Measurements from ENCODE around the gene ST8SIA1.

The ST8SIA1 gene

GRCh38 chr12:22287776-22288621 lies 46.5 kb downstream of the ST8SIA1 start:
- DNase-seq (ENCODE audit: low read depth) = no peak
- no peak for TF ChIP-seq CTCF (IDR thresholded peaks at IDR 0.05; ENCODE audit: control insufficient read depth, insufficient read depth, low read depth, low read length, missing control alignments)
- H3K4me3 ChIP-seq (ENCODE audit: control insufficient read depth, low read depth, low read length) = no peak overlapping the region

GRCh38 chr12:22287101-22287500 lies 47.4 kb downstream of the ST8SIA1 start:
- no peak for TF ChIP-seq CTCF (IDR thresholded peaks at IDR 0.05; ENCODE audit: control insufficient read depth, insufficient read depth, low read depth, low read length, missing control alignments)
- H3K4me3 ChIP-seq (ENCODE audit: control insufficient read depth, low read depth, low read length) = no peak overlapping the region
- DNase-seq (ENCODE audit: low read depth) = no peak

- no peak overlapping the region for H3K4me3 ChIP-seq (ENCODE audit: control insufficient read depth, low read depth, low read length)
- DNase-seq (ENCODE audit: low read depth) = peak; percentile 88
- TF ChIP-seq CTCF (IDR thresholded peaks at IDR 0.05; ENCODE audit: control insufficient read depth, insufficient read depth, low read depth, low read length, missing control alignments) = no peak
These were observed 47.9 kb downstream of the ST8SIA1 start for GRCh38 chr12:22286569-22286968.

- TF ChIP-seq CTCF (IDR thresholded peaks at IDR 0.05; ENCODE audit: control insufficient read depth, insufficient read depth, low read depth, low read length, missing control alignments) = no peak
- H3K4me3 ChIP-seq (ENCODE audit: control insufficient read depth, low read depth, low read length) = no peak overlapping the region
- DNase-seq (ENCODE audit: low read depth) = no peak
These were observed 48.7 kb downstream of the ST8SIA1 start for GRCh38 chr12:22285846-22286245.

GRCh38 chr12:22284871-22285270 lies 49.6 kb downstream of the ST8SIA1 start:
- no peak overlapping the region for H3K4me3 ChIP-seq (ENCODE audit: control insufficient read depth, low read depth, low read length)
- no peak for TF ChIP-seq CTCF (IDR thresholded peaks at IDR 0.05; ENCODE audit: control insufficient read depth, insufficient read depth, low read depth, low read length, missing control alignments)
- DNase-seq (ENCODE audit: low read depth) = no peak

GRCh38 chr12:22283508-22283907 lies 51.0 kb downstream of the ST8SIA1 start:
- H3K4me3 ChIP-seq (ENCODE audit: control insufficient read depth, low read depth, low read length) = no peak overlapping the region
- no peak for DNase-seq (ENCODE audit: low read depth)
- no peak for TF ChIP-seq CTCF (IDR thresholded peaks at IDR 0.05; ENCODE audit: control insufficient read depth, insufficient read depth, low read depth, low read length, missing control alignments)

All from AG09309 (cell line).